Prostate gland (tissue), 2 donors: ENCODE results near the gene WNK3.

Source experiments
- CTCF ChIP-seq, 4 experiments: fragments of 200-600 bp in 2 of 4; fragments of 450-650 bp in 2 of 4; sonication (generic) in 2 of 4; IDR thresholded peaks; 1 replicate in 3 of 4; 2 replicates in 1 of 4; pipeline ENCODE4 v1.5.1; 2016 to 2019; ENCODE audit warnings: antibody characterized with exemption in 4 of 4, mild to moderate bottlenecking in 2 of 4, moderate library complexity in 2 of 4
- POLR2A ChIP-seq: fragments of 450-650 bp; IDR thresholded peaks from one replicate; pipeline ENCODE4 v1.6.1; 2016; ENCODE audit warnings: antibody characterized with exemption, mild to moderate bottlenecking

- TF ChIP-seq POLR2A: no peak
- no peak for TF ChIP-seq CTCF (IDR thresholded peaks at IDR 0.05)
These were observed 28.5 kb upstream of the WNK3 start for GRCh38 chrX:54386314-54386713.
